Measurements from ENCODE around the gene EPN3. TPM values are rescaled to one million over a fixed set of nuclear protein-coding genes. Genes with fewer than 3 reads are reported as not detected.
A peak's percentile ranks its signal among the peaks of the same experiment; 100 is the strongest.

EPN3 gene
- total RNA-seq, 6 donors from 2014 or later: 0.74 to 14.4 (median 1.2) TPM; not detected in 1

DNA sequence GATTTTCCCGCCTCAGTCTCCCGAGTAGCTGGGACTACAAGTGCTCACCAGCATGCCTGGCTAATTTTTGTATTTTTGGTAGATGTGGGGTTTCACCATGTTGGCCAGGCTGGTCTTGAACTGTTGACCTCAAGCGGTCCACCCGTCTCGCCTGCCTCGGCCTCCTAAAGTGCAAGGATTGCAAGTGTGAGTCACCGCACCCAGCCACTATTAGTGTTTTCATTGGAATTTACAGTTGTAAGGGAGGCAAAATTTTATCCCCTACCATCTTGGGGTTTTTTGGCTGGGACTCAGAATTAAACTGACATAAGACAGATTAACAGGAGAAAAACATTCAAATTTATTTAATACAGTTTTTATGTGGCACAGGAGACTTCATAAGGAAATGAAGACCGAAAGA lies 36.6 kb upstream of the EPN3 start:
- TF ChIP-seq POLR2A (IDR thresholded peaks at IDR 0.05): no peak
- TF ChIP-seq POLR2AphosphoS5 (IDR thresholded peaks at IDR 0.05): no peak
- TF ChIP-seq, protein P1, sequence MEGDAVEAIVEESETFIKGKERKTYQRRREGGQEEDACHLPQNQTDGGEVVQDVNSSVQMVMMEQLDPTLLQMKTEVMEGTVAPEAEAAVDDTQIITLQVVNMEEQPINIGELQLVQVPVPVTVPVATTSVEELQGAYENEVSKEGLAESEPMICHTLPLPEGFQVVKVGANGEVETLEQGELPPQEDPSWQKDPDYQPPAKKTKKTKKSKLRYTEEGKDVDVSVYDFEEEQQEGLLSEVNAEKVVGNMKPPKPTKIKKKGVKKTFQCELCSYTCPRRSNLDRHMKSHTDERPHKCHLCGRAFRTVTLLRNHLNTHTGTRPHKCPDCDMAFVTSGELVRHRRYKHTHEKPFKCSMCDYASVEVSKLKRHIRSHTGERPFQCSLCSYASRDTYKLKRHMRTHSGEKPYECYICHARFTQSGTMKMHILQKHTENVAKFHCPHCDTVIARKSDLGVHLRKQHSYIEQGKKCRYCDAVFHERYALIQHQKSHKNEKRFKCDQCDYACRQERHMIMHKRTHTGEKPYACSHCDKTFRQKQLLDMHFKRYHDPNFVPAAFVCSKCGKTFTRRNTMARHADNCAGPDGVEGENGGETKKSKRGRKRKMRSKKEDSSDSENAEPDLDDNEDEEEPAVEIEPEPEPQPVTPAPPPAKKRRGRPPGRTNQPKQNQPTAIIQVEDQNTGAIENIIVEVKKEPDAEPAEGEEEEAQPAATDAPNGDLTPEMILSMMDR (IDR thresholded peaks at IDR 0.05): no peak
- TF ChIP-seq EP300 (IDR thresholded peaks at IDR 0.05): no peak
- WGBS, 2 donors: 97 to 98% methylated on average over 8 of the region's 8 CpGs
- H3K27me3 ChIP-seq: no peaks in the 10 kb centered on the region
- no peaks in the 10 kb centered on the region for H3K36me3 ChIP-seq
- no peaks in the 10 kb centered on the region for H3K4me1 ChIP-seq
- ATAC-seq (ENCODE audit: low FRiP score in 2 of 2) (no peak), DNase-seq (no peak)
- H3K9me3 ChIP-seq: no peaks in the 10 kb centered on the region
- no peak overlapping the region for H3K27ac ChIP-seq
- H3K4me3 ChIP-seq: no peak overlapping the region

DNA sequence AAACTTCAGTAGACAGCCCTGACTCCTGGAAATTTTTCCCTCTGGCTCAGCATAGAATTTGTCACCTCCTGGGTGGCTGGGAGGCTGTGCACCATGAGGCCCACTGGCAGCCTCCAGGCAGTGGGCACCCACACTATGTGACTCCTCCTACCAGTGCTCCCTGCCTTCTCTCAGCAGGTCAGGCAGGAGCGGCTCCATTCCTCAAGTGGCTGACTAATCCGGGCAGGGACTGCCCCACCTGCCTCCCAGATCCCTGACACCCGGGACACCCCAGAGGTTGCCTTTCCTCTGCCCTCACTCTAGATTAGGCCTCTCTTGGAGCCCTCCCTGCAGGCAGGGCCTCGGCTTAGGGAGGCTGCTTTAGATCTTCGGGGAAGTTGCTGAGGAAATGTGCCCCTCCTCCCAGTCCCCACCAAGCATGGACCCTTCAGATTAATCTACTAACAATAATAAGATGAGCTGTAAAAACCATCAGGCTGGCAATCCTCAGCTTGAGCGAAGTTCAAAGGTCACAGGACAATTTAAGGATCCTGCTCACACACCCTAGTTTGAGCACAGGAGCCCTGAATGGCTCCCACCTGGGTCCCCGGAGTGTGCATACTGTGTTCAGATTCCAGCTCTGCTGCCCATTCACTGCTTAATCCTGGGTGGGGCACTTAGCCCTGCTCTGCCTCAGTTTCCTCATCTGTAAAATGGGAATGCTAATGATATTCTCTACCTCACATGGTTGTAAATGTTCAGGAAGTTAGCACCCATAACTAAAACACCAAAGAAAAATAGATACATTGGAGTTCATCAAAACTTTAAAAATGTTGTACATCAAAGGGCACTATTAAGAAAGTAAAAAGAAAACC lies 34.3 kb upstream of the EPN3 start:
- H3K36me3 ChIP-seq: no peaks in the 10 kb centered on the region
- DNase-seq: peak in 1 of 2 donors; percentile 57
- no peaks in the 10 kb centered on the region for H3K27me3 ChIP-seq
- TF ChIP-seq EP300 (IDR thresholded peaks at IDR 0.05) (no peak), POLR2AphosphoS5 (IDR thresholded peaks at IDR 0.05) (no peak), POLR2A (IDR thresholded peaks at IDR 0.05) (no peak)
- TF ChIP-seq, protein P1 (IDR thresholded peaks at IDR 0.05): no peak
- H3K4me1 ChIP-seq: no peaks in the 10 kb centered on the region
- H3K27ac ChIP-seq: no peak overlapping the region
- no peaks in the 10 kb centered on the region for H3K9me3 ChIP-seq
- 64 to 67% methylated on average over 5 to 7 of the region's 7 CpGs for WGBS, 2 donors
- peak in 1 of 2 donors; percentile 51 for ATAC-seq (ENCODE audit: low FRiP score in 2 of 2)
- no peak overlapping the region for H3K4me3 ChIP-seq

DNA sequence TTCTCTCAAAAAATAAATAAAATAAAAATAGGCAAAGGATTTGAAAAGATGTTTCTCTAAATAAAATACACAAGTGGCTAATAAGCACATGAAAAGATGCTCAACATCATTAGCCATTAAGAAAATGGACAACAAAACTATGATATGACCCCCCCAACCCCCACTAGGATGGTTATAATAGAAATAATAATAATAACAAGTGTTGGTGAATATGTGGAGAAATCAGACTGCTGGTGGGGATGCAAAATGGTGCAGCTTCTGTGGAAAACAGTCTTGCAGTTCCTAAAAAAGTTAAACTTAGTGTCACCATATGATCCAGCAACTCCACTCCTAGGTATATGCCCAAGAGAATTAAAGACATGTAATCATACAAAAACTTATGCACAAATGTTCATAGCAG lies 33.3 kb upstream of the EPN3 start:
- Histone ChIP-seq H3K27ac (no peak overlapping the region), H3K27me3 (no peaks in the 10 kb centered on the region), H3K36me3 (no peaks in the 10 kb centered on the region), H3K4me3 (no peak overlapping the region), H3K4me1 (no peaks in the 10 kb centered on the region), H3K9me3 (no peaks in the 10 kb centered on the region)
- TF ChIP-seq POLR2A (IDR thresholded peaks at IDR 0.05): no peak
- no peak for TF ChIP-seq POLR2AphosphoS5 (IDR thresholded peaks at IDR 0.05)
- no peak for TF ChIP-seq EP300 (IDR thresholded peaks at IDR 0.05)
- TF ChIP-seq, protein P1 (IDR thresholded peaks at IDR 0.05): no peak
- ATAC-seq (ENCODE audit: low FRiP score in 2 of 2): no peak
- no peak for DNase-seq

DNA sequence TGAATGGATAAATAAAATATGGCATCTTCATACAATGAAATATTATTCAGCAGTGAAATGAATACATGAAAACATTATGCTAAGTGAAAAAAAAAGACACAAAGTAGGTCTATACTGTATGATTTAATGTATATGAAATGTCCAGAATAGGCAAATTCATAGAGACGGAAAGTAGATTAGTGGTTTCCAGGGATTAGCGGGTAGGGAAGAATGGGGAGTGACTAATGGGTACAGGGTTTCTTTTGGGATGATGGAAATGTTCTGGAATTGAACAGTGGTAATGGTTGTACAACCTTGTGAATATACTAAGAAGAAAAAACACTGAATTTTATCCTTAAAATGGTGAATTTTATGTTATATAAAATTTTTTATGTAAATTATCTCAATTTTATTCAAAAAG lies 32.8 kb upstream of the EPN3 start:
- WGBS, 2 donors: 97 to 99% methylated on average over 2 of the region's 2 CpGs
- no peaks in the 10 kb centered on the region for H3K36me3 ChIP-seq
- ATAC-seq (ENCODE audit: low FRiP score in 2 of 2) (no peak), DNase-seq (no peak)
- H3K4me3 ChIP-seq: no peak overlapping the region
- H3K27me3 ChIP-seq: no peaks in the 10 kb centered on the region
- no peaks in the 10 kb centered on the region for H3K4me1 ChIP-seq
- no peaks in the 10 kb centered on the region for H3K9me3 ChIP-seq
- TF ChIP-seq EP300 (IDR thresholded peaks at IDR 0.05): no peak
- no peak for TF ChIP-seq POLR2AphosphoS5 (IDR thresholded peaks at IDR 0.05)
- no peak for TF ChIP-seq POLR2A (IDR thresholded peaks at IDR 0.05)
- TF ChIP-seq, protein P1 (IDR thresholded peaks at IDR 0.05): no peak
- no peak overlapping the region for H3K27ac ChIP-seq

DNA sequence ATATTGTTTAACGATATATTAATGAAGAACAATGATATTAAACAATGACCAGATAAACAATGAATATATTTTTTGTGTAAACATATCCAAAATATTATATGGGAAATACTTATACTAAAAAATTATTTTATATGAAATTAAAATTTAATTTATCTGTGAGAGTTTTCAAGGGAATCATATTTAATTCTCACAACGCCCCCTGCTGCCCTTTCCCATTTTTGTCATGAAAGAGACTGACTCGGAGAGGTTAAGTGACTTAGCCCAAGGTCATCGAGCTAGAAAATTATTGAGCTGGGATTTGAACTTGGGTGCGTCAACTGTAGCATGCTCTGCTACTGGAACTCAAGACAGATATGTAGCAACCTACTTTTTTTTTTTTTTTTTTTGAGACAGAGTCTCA lies 31.5 kb upstream of the EPN3 start:
- Histone ChIP-seq H3K9me3 (no peaks in the 10 kb centered on the region), H3K4me1 (no peaks in the 10 kb centered on the region), H3K36me3 (no peaks in the 10 kb centered on the region), H3K4me3 (no peak overlapping the region), H3K27ac (no peak overlapping the region), H3K27me3 (no peaks in the 10 kb centered on the region)
- WGBS, 2 donors: 39 to 47% methylated on average over 5 of the region's 5 CpGs
- no peak for DNase-seq
- no peak for ATAC-seq (ENCODE audit: low FRiP score in 2 of 2)
- TF ChIP-seq POLR2A (IDR thresholded peaks at IDR 0.05) (no peak), EP300 (IDR thresholded peaks at IDR 0.05) (no peak), POLR2AphosphoS5 (IDR thresholded peaks at IDR 0.05) (no peak)
- TF ChIP-seq, protein P1 (IDR thresholded peaks at IDR 0.05): peak in 2 of 6 experiments; percentile 17 to 27
